NB4 (cell line): ENCODE results near the gene CDH18.

Source experiments
- MAX ChIP-seq: IDR thresholded peaks from 2 replicates; pipeline ENCODE4 v1.6.1; 2011; ENCODE audit warnings: low read depth, low read length
- MYC ChIP-seq: IDR thresholded peaks from 2 replicates; pipeline ENCODE4 v1.6.1; 2011; ENCODE audit warnings: low read depth, low read length
- POLR2A ChIP-seq: IDR thresholded peaks from 2 replicates; pipeline ENCODE4 v1.6.1; 2011; ENCODE audit warnings: mild to moderate bottlenecking; ENCODE audit not compliant: insufficient read length; ENCODE audit errors: extremely low read depth
- TF ChIP-seq, protein P1 (sequence below): IDR thresholded peaks from one replicate; pipeline ENCODE4 v1.5.1; 2012; ENCODE audit warnings: low read depth, low read length

- TF ChIP-seq MYC (no peak), POLR2A (no peak), MAX (no peak)
- TF ChIP-seq, protein P1, sequence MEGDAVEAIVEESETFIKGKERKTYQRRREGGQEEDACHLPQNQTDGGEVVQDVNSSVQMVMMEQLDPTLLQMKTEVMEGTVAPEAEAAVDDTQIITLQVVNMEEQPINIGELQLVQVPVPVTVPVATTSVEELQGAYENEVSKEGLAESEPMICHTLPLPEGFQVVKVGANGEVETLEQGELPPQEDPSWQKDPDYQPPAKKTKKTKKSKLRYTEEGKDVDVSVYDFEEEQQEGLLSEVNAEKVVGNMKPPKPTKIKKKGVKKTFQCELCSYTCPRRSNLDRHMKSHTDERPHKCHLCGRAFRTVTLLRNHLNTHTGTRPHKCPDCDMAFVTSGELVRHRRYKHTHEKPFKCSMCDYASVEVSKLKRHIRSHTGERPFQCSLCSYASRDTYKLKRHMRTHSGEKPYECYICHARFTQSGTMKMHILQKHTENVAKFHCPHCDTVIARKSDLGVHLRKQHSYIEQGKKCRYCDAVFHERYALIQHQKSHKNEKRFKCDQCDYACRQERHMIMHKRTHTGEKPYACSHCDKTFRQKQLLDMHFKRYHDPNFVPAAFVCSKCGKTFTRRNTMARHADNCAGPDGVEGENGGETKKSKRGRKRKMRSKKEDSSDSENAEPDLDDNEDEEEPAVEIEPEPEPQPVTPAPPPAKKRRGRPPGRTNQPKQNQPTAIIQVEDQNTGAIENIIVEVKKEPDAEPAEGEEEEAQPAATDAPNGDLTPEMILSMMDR = no peak
Measured at GRCh38 chr5:20020247-20020646, 32.2 kb upstream of the CDH18 start.
